Loucy (cell line): ENCODE data around the gene SSX5.
"Not testable (repeated sequence)": the region's sequence is repeated elsewhere in the genome, so short reads cannot be mapped to it uniquely, and the experiment has no call there.

Experiments used
- H2AFZ ChIP-seq: fragments of 200-600 bp; sonication (generic); 2 replicates; pipeline ENCODE4 v1.6.0; 2016; ENCODE audit warnings: antibody characterized with exemption, mild to moderate bottlenecking, low read length, moderate library complexity
- H3F3A ChIP-seq: fragments of 200-600 bp; 2 replicates; pipeline ENCODE4 v1.6.0; 2016; ENCODE audit warnings: antibody characterized with exemption, low read depth, mild to moderate bottlenecking
- H3K27me3 ChIP-seq: fragments of 200-600 bp; sonication (generic); 2 replicates; pipeline ENCODE4 v1.6.1; 2014; ENCODE audit warnings: low read length, mild to moderate bottlenecking; ENCODE audit not compliant: insufficient read depth, poor library complexity, severe bottlenecking
- H3K36me3 ChIP-seq: fragments of 200-600 bp; sonication (generic); 2 replicates; pipeline ENCODE4 v1.6.1; 2016; ENCODE audit warnings: low read length; ENCODE audit not compliant: insufficient read depth
- H3K4me1 ChIP-seq: fragments of 200-600 bp; sonication (generic); 2 replicates; pipeline ENCODE4 v1.5.1; 2014; ENCODE audit warnings: low read length, mild to moderate bottlenecking; ENCODE audit not compliant: insufficient read depth, poor library complexity, severe bottlenecking
- H3K4me2 ChIP-seq: fragments of 200-600 bp; sonication (generic); 2 replicates; pipeline ENCODE4 v1.6.0; 2014; ENCODE audit warnings: antibody characterized with exemption, low read length, low read depth, mild to moderate bottlenecking; ENCODE audit not compliant: poor library complexity, severe bottlenecking
- H3K4me3 ChIP-seq: fragments of 200-600 bp; sonication (generic); 2 replicates; pipeline ENCODE4 v1.5.1; 2014; ENCODE audit warnings: low read length, mild to moderate bottlenecking, mixed read lengths; ENCODE audit not compliant: poor library complexity, severe bottlenecking
- H3K79me2 ChIP-seq: fragments of 200-600 bp; sonication (generic); 2 replicates; pipeline ENCODE4 v1.6.1; 2014; ENCODE audit warnings: low read length; ENCODE audit not compliant: insufficient read depth
- H3K9ac ChIP-seq: fragments of 200-600 bp; sonication (generic); 2 replicates; pipeline ENCODE4 v1.6.0; 2014; ENCODE audit warnings: mild to moderate bottlenecking, low read depth, low read length, moderate library complexity; ENCODE audit not compliant: poor library complexity, severe bottlenecking
- H3K9me2 ChIP-seq: fragments of 200-600 bp; sonication (generic); replicated peaks from 2 replicates; pipeline ENCODE4 v1.6.1; 2016; ENCODE audit warnings: low read depth, low read length, mixed read lengths
- H3K9me3 ChIP-seq: fragments of 200-600 bp; sonication (generic); 2 replicates; pipeline ENCODE4 v1.6.1; 2014; ENCODE audit warnings: mild to moderate bottlenecking, antibody characterized with exemption, low read length, low read depth; ENCODE audit not compliant: insufficient read depth
- H4K20me1 ChIP-seq: fragments of 200-600 bp; sonication (generic); 2 replicates; pipeline ENCODE4 v1.6.0; 2014; ENCODE audit warnings: antibody characterized with exemption, low read length, mild to moderate bottlenecking; ENCODE audit not compliant: insufficient read depth, poor library complexity, severe bottlenecking
- CTCF ChIP-seq: fragments of 200-600 bp; sonication (generic); conservative IDR thresholded peaks from 2 replicates; pipeline ENCODE4 v1.5.1; 2014; ENCODE audit warnings: mild to moderate bottlenecking, antibody characterized with exemption, low read length
- EZH2phosphoT487 ChIP-seq: fragments of 200-600 bp; IDR thresholded peaks from 2 replicates; pipeline ENCODE4 v1.6.1; 2018; ENCODE audit warnings: antibody characterized with exemption, mild to moderate bottlenecking, moderate library complexity, borderline replicate concordance

The SSX5 gene

GRCh38 chrX:48180811-48181210 is 15.8 kb downstream of the SSX5 start:
- no peaks in the 10 kb centered on the region for H3K79me2 ChIP-seq
- no peak overlapping the region for H3K4me3 ChIP-seq
- H3K4me2 ChIP-seq = no peak overlapping the region
- no peaks in the 10 kb centered on the region for H4K20me1 ChIP-seq
- no peak overlapping the region for H3K9ac ChIP-seq
- H3F3A ChIP-seq = no peaks in the 10 kb centered on the region
- H3K36me3 ChIP-seq = no peaks in the 10 kb centered on the region
- H3K9me3 ChIP-seq = no peaks in the 10 kb centered on the region
- no peaks in the 10 kb centered on the region for H3K4me1 ChIP-seq
- H3K9me2 ChIP-seq = no peaks in the 10 kb centered on the region
- no peak overlapping the region for H2AFZ ChIP-seq
- no peak for TF ChIP-seq EZH2phosphoT487
- no peak for TF ChIP-seq CTCF
- H3K27me3 ChIP-seq = no peaks in the 10 kb centered on the region

DNA sequence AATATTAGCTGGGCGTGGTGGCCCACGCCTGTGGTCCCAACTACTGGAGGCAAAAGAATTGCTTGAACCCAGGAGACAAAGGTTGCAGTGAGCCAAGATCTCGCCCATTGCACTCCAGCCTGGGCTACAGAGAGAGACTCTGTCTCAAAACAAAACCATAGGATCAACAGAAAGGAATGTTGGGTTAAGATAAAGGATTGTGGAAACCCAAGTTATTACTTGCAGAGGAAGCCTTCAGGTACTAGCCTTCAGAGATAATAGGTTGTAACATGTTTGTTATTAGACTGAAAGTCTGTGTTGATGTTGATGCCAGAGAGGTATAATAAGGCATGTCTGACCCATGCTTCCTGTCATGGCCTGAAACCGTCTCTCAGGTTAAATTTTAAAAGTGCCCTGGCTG is 16.9 kb downstream of the SSX5 start:
- H2AFZ ChIP-seq = no peak overlapping the region
- H3K4me3 ChIP-seq = no peak overlapping the region
- H3K9me2 ChIP-seq = no peaks in the 10 kb centered on the region
- H4K20me1 ChIP-seq = no peaks in the 10 kb centered on the region
- H3K79me2 ChIP-seq = no peaks in the 10 kb centered on the region
- H3K9ac ChIP-seq = no peak overlapping the region
- no peaks in the 10 kb centered on the region for H3K4me1 ChIP-seq
- no peak for TF ChIP-seq CTCF
- no peak for TF ChIP-seq EZH2phosphoT487
- no peaks in the 10 kb centered on the region for H3K9me3 ChIP-seq
- H3K36me3 ChIP-seq = no peaks in the 10 kb centered on the region
- H3F3A ChIP-seq = no peaks in the 10 kb centered on the region
- no peak overlapping the region for H3K4me2 ChIP-seq
- H3K27me3 ChIP-seq = no peaks in the 10 kb centered on the region

- H3K4me3 ChIP-seq, H3K9ac ChIP-seq, H3K4me1 ChIP-seq, H2AFZ ChIP-seq, H3K36me3 ChIP-seq, H3K9me2 ChIP-seq, H4K20me1 ChIP-seq, H3K27me3 ChIP-seq, H3K9me3 ChIP-seq, H3K4me2 ChIP-seq, H3K79me2 ChIP-seq, H3F3A ChIP-seq: not testable (repeated sequence)
These were observed 30.3 kb downstream of the SSX5 start for GRCh38 chrX:48166322-48166721.

DNA sequence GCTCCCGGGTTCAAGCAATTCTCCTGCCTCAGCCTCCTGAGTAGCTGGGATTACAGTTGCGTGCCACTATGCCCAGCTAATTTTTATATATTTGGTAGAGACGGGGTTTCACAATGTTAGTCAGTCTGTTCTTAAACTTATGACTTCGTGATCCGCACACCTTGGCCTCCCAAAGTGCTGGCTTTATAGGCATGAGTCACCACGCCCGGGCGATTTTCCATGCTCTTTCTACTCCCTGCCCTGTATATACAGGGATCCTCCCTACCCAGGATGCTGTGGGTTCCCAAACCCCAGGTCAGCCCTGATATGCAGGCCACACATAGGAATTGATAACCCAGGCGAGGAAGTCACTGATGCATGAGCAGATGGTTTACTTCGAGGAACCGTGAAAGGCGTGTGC is 31.4 kb downstream of the SSX5 start:
- no peaks in the 10 kb centered on the region for H4K20me1 ChIP-seq
- H3K9me2 ChIP-seq = no peaks in the 10 kb centered on the region
- no peaks in the 10 kb centered on the region for H3K36me3 ChIP-seq
- no peak for TF ChIP-seq CTCF
- no peak for TF ChIP-seq EZH2phosphoT487
- no peaks in the 10 kb centered on the region for H3K27me3 ChIP-seq
- no peak overlapping the region for H2AFZ ChIP-seq
- H3K9me3 ChIP-seq = no peaks in the 10 kb centered on the region
- H3K4me3 ChIP-seq = no peak overlapping the region
- no peaks in the 10 kb centered on the region for H3K79me2 ChIP-seq
- no peak overlapping the region for H3K9ac ChIP-seq
- no peak overlapping the region for H3K4me2 ChIP-seq
- no peaks in the 10 kb centered on the region for H3F3A ChIP-seq
- no peaks in the 10 kb centered on the region for H3K4me1 ChIP-seq
